OCI-LY1 (cell line): ENCODE results near the gene COP1.

Experiments used
- H2AFZ ChIP-seq: fragments of 200-600 bp; sonication (generic), shearing (Covaris generic); 2 replicates; pipeline ENCODE4 v1.6.0; 2014; ENCODE audit warnings: antibody characterized with exemption, mild to moderate bottlenecking, low read length
- H3F3A ChIP-seq: fragments of 200-600 bp; sonication (generic), shearing (Covaris generic); 2 replicates; pipeline ENCODE4 v1.6.0; 2014; ENCODE audit warnings: mild to moderate bottlenecking, antibody characterized with exemption, low read length, moderate library complexity; ENCODE audit not compliant: insufficient read depth
- H3K27ac ChIP-seq: fragments of 200-600 bp; sonication (generic); 2 replicates; pipeline ENCODE4 v1.5.1; 2014; ENCODE audit warnings: low read length, mixed run types, mild to moderate bottlenecking, low read depth; ENCODE audit not compliant: poor library complexity, severe bottlenecking
- H3K27me3 ChIP-seq: fragments of 200-600 bp; sonication (generic); 2 replicates; pipeline ENCODE4 v1.6.0; 2014; ENCODE audit warnings: antibody characterized with exemption, mild to moderate bottlenecking, low read length, moderate library complexity; ENCODE audit not compliant: insufficient read depth
- H3K36me3 ChIP-seq: fragments of 200-600 bp; sonication (generic); 2 replicates; pipeline ENCODE4 v1.6.1; 2014; ENCODE audit warnings: mild to moderate bottlenecking, antibody characterized with exemption, low read length, moderate library complexity, mixed read lengths; ENCODE audit not compliant: insufficient read depth
- H3K4me1 ChIP-seq: fragments of 200-600 bp; sonication (generic); 2 replicates; pipeline ENCODE4 v1.5.1; 2014; ENCODE audit warnings: mild to moderate bottlenecking, low read length, moderate library complexity; ENCODE audit not compliant: insufficient read depth, severe bottlenecking
- H3K4me2 ChIP-seq: fragments of 200-600 bp; sonication (generic), shearing (Covaris generic); 2 replicates; pipeline ENCODE4 v1.6.1; 2014; ENCODE audit warnings: low read length
- H3K4me3 ChIP-seq: fragments of 200-600 bp; sonication (generic); 2 replicates; pipeline ENCODE4 v1.5.1; 2014; ENCODE audit warnings: low read length, low read depth, mild to moderate bottlenecking, mixed read lengths; ENCODE audit not compliant: poor library complexity, severe bottlenecking
- H3K79me2 ChIP-seq: fragments of 200-600 bp; shearing (Covaris generic); 2 replicates; pipeline ENCODE4 v1.6.1; 2016; ENCODE audit warnings: mixed run types, low read length, mixed read lengths; ENCODE audit not compliant: insufficient read depth
- H3K9ac ChIP-seq: fragments of 200-600 bp; sonication (generic), shearing (Covaris generic); 2 replicates; pipeline ENCODE4 v1.6.1; 2014; ENCODE audit warnings: mild to moderate bottlenecking, low read length, mixed read lengths
- H3K9me2 ChIP-seq: fragments of 200-600 bp; sonication (generic), shearing (Covaris generic); 2 replicates; pipeline ENCODE4 v1.6.1; 2014; ENCODE audit warnings: low read depth, mild to moderate bottlenecking, low read length, mixed read lengths
- H3K9me3 ChIP-seq: fragments of 200-600 bp; shearing (Covaris generic); 2 replicates; pipeline ENCODE4 v1.6.1; 2014; ENCODE audit warnings: low read length, mixed read lengths
- H4K20me1 ChIP-seq: fragments of 200-600 bp; sonication (generic), shearing (Covaris generic); 2 replicates; pipeline ENCODE4 v1.6.0; 2016; ENCODE audit warnings: mild to moderate bottlenecking, low read length; ENCODE audit not compliant: insufficient read depth
- EZH2 ChIP-seq: fragments of 200-600 bp; sonication (generic), shearing (Covaris generic); IDR thresholded peaks from 2 replicates; pipeline ENCODE4 v1.8.0; 2017; ENCODE audit warnings: borderline replicate concordance, mixed run types, mild to moderate bottlenecking, antibody characterized with exemption, low read length, moderate library complexity, mixed read lengths
- TF ChIP-seq, protein P1 (sequence below): fragments of 200-600 bp; sonication (generic), shearing (Covaris generic); IDR thresholded peaks from 2 replicates; pipeline ENCODE4 v1.5.1; 2017; ENCODE audit warnings: mild to moderate bottlenecking, antibody characterized with exemption, low read length, moderate library complexity, mixed read lengths

Gene COP1

DNA sequence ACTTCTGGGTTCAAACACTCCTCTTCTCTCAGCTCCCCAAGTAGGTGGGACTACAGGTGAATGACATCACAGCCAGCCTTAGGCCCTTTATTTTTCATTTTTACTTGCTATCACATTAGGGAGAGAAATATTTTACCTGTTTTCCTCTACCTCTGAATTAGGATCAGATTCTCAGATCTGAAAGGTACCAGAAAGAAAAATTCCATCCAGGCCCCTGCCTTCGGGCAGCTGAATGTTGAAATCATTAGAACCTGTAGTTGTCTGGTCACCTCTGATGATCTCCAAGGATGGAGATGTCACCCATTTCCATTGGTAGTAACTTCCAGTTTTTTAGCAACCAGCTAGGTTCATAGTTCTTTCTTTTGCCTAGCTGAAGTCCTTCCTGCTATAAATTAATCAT is 288.1 kb downstream of the COP1 start:
- no peak for TF ChIP-seq EZH2
- TF ChIP-seq, protein P1, sequence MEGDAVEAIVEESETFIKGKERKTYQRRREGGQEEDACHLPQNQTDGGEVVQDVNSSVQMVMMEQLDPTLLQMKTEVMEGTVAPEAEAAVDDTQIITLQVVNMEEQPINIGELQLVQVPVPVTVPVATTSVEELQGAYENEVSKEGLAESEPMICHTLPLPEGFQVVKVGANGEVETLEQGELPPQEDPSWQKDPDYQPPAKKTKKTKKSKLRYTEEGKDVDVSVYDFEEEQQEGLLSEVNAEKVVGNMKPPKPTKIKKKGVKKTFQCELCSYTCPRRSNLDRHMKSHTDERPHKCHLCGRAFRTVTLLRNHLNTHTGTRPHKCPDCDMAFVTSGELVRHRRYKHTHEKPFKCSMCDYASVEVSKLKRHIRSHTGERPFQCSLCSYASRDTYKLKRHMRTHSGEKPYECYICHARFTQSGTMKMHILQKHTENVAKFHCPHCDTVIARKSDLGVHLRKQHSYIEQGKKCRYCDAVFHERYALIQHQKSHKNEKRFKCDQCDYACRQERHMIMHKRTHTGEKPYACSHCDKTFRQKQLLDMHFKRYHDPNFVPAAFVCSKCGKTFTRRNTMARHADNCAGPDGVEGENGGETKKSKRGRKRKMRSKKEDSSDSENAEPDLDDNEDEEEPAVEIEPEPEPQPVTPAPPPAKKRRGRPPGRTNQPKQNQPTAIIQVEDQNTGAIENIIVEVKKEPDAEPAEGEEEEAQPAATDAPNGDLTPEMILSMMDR: no peak
- Histone ChIP-seq H4K20me1 (no peaks in the 10 kb centered on the region), H3K27ac (no peak overlapping the region), H3F3A (no peaks in the 10 kb centered on the region), H2AFZ (no peak overlapping the region), H3K4me1 (no peaks in the 10 kb centered on the region), H3K36me3 (no peaks in the 10 kb centered on the region), H3K9me3 (no peaks in the 10 kb centered on the region), H3K9me2 (no peaks in the 10 kb centered on the region), H3K79me2 (no peaks in the 10 kb centered on the region), H3K9ac (no peak overlapping the region), H3K4me2 (no peak overlapping the region), H3K4me3 (no peak overlapping the region), H3K27me3 (no peaks in the 10 kb centered on the region)

DNA sequence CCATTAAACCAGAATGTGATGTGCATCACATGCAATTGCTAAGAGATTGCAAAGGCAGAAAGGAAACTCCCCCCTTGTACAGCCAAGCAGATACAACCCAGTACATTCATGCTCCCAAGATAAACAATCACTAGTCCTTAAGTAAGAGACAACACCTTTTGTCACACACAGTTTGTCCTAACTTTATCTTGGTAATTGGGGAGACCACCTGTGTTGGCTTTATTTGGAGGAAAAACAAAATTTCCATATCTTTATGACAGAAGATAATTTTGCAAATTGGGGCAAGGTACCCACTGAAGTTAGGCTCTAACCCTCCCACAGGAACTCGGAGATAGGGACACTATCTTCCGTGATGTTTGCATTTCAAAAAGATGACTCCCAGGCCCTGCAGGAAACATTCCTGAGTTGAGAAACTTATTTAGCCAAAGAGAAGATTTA is 288.7 kb downstream of the COP1 start:
- Histone ChIP-seq H3F3A (no peaks in the 10 kb centered on the region), H3K27ac (no peak overlapping the region), H3K4me1 (no peaks in the 10 kb centered on the region), H3K79me2 (no peaks in the 10 kb centered on the region), H4K20me1 (no peaks in the 10 kb centered on the region), H3K36me3 (no peaks in the 10 kb centered on the region), H3K9me2 (no peaks in the 10 kb centered on the region), H3K27me3 (no peaks in the 10 kb centered on the region), H3K4me2 (no peak overlapping the region), H2AFZ (no peak overlapping the region), H3K9me3 (no peaks in the 10 kb centered on the region), H3K9ac (no peak overlapping the region), H3K4me3 (no peak overlapping the region)
- no peak for TF ChIP-seq EZH2
- TF ChIP-seq, protein P1: no peak

DNA sequence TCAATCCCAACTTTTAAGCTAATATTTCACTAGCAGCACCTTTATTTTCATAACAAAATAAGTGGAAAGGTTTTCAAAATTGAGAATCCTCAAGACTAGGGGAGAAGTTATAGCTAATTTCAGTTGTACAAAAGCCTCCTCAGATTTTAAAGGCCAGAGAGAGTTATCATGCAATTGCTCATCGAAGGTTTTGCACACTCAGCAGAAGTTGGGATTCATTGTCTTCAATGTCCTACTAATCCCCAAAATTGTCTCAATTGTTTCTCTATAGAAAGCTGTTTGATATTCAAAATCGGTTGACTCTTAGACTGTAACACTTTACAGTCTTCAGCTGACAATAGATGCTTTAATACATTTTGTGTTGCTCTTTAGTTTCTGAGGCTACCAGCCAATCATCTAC is 293.0 kb downstream of the COP1 start:
- H3K9me2 ChIP-seq: no peaks in the 10 kb centered on the region
- no peak overlapping the region for H3K9ac ChIP-seq
- no peaks in the 10 kb centered on the region for H3F3A ChIP-seq
- H3K36me3 ChIP-seq: no peaks in the 10 kb centered on the region
- H2AFZ ChIP-seq: no peak overlapping the region
- H3K27ac ChIP-seq: no peak overlapping the region
- no peaks in the 10 kb centered on the region for H3K79me2 ChIP-seq
- H3K4me3 ChIP-seq: no peak overlapping the region
- no peaks in the 10 kb centered on the region for H3K27me3 ChIP-seq
- H3K4me1 ChIP-seq: no peaks in the 10 kb centered on the region
- no peaks in the 10 kb centered on the region for H4K20me1 ChIP-seq
- H3K4me2 ChIP-seq: no peak overlapping the region
- peaks cover 8% of the 10 kb centered on the region; the same call in 1 of the 2 replicates for H3K9me3 ChIP-seq
- TF ChIP-seq, protein P1: no peak
- no peak for TF ChIP-seq EZH2
